Lower lobe of right lung (tissue), 2 donors: ENCODE data around the gene TMC4. TPM values are rescaled to one million over a fixed set of nuclear protein-coding genes. Genes with fewer than 3 reads are reported as not detected.

Experiments
- ATAC-seq, 2 donors: fragments of 200-7000 bp; cut with Tn5 transposase; one replicate each; pipeline ENCODE4 v1.9.1; 2020 to 2022; ENCODE audit warnings: mild to moderate bottlenecking in 2 of 2, moderate library complexity in 2 of 2
- DNase-seq: peaks from one replicate; pipeline ENCODE4 v3.0.0-alpha.2; 2020
- H3K27ac ChIP-seq: fragments of 200-600 bp; one replicate; pipeline ENCODE4 v1.8.0; 2022
- H3K27me3 ChIP-seq: fragments of 200-600 bp; one replicate; pipeline ENCODE4 v1.8.0; 2022; ENCODE audit warnings: low read depth
- H3K36me3 ChIP-seq: fragments of 200-600 bp; one replicate; pipeline ENCODE4 v1.8.0; 2022; ENCODE audit warnings: mild to moderate bottlenecking
- H3K4me1 ChIP-seq: fragments of 200-600 bp; one replicate; pipeline ENCODE4 v1.8.0; 2022
- H3K4me3 ChIP-seq: fragments of 200-600 bp; one replicate; pipeline ENCODE4 v1.8.0; 2022; ENCODE audit warnings: mild to moderate bottlenecking
- H3K9me3 ChIP-seq: fragments of 200-600 bp; one replicate; pipeline ENCODE4 v1.8.0; 2022
- intact Hi-C: fragments of 100-400 bp; cut with DNase I; formaldehyde crosslinking; loops from one replicate; pipeline ENCODE4 v1.11.0; 2022
- total RNA-seq: library from RNA; stranded (reverse); fragmentation: NEBNext Ultra II Directional; extraction: Animal tissue kit (Norgen Biotek cat#: 25700); gene quantifications from one replicate; pipeline ENCODE4 v1.2.1, GENCODE V29; 2021
- TF ChIP-seq, protein P1 (sequence below): fragments of 200-600 bp; IDR thresholded peaks from one replicate; pipeline ENCODE4 v1.8.0; 2022; ENCODE audit warnings: antibody characterized with exemption, mild to moderate bottlenecking
- donor health status: DM: no; HTN: yes; CAD: no; lungs with severe emphysema.

The TMC4 gene
- total RNA-seq, 1 donor from 2014 or later: 57.6 TPM

DNA sequence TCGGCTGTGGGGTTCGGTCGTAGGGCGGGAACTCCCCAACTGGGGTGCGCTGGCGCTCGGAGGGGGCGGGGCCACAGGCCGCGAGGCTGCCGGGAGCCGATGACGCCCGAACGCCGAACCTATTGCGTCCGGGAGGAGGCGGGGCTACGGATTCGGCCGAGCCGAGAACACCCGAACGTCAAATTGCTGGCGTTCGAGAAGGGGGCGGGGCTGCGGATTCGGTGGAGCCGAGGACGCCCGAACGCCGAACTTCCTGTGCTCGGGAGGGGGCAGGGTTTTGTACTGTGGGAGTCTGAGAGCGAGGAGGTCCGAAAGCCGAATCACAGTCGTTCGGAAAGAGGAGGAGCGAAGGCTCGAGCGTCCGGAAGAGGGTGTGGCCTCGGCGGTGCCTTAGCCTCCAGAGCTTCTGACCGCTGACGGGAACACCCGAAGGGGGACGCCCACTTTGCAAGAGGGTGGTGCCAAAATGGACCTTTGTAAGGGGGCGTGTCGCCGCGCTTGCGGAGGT, 17.6 kb upstream of the TMC4 start:
- H3K27me3 ChIP-seq: no peaks in the 10 kb centered on the region
- H3K9me3 ChIP-seq: no peaks in the 10 kb centered on the region
- DNase-seq (peak; percentile 99), ATAC-seq (peak; percentile 82 to 87)
- H3K4me3 ChIP-seq: peak overlapping the region; percentile 94
- peaks cover 20% of the 10 kb centered on the region for H3K4me1 ChIP-seq
- H3K27ac ChIP-seq: peak overlapping the region; percentile 92
- TF ChIP-seq, protein P1, sequence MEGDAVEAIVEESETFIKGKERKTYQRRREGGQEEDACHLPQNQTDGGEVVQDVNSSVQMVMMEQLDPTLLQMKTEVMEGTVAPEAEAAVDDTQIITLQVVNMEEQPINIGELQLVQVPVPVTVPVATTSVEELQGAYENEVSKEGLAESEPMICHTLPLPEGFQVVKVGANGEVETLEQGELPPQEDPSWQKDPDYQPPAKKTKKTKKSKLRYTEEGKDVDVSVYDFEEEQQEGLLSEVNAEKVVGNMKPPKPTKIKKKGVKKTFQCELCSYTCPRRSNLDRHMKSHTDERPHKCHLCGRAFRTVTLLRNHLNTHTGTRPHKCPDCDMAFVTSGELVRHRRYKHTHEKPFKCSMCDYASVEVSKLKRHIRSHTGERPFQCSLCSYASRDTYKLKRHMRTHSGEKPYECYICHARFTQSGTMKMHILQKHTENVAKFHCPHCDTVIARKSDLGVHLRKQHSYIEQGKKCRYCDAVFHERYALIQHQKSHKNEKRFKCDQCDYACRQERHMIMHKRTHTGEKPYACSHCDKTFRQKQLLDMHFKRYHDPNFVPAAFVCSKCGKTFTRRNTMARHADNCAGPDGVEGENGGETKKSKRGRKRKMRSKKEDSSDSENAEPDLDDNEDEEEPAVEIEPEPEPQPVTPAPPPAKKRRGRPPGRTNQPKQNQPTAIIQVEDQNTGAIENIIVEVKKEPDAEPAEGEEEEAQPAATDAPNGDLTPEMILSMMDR: no peak
- intact Hi-C loops: no loop called here
- peaks cover 35% of the 10 kb centered on the region for H3K36me3 ChIP-seq

DNA sequence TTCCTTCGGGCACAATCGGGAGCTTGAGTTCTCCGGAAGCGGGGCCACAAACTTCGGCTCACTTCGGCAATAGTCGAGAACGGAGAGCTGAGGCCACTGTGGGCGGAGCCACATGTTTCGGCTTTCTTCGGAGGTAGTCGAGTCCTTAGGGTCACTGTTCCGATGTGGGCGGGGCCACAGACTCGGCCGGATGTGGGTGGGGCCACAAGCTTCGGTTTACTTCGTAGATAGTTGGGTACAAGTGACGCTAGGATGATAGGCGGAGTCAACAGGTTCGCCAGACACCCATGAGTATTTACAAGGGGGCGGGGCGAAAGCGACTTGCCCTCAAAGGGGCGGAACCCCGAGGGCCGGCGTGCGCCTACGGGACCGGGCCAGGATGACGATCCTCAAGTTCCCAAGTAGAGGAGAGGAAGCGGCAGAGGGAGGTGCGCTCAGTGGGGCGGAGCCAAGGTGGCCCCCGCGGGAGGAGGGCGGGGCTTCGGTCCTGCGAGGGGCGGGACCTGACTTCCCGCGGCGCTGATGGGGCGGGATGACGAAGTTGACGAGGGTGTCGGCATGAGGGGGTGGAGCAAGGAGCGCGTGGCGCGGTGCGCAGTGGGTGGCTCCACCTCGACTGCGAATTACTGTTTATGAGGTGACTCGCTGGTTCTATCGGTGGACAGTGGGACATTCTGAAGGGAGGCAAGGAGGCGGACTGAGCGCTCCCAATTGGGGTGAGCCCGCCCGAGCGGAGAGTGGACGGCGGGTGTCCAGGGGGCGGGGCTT, 17.0 kb upstream of the TMC4 start:
- Histone ChIP-seq H3K27me3 (no peaks in the 10 kb centered on the region), H3K9me3 (no peaks in the 10 kb centered on the region), H3K4me1 (peaks cover 20% of the 10 kb centered on the region), H3K36me3 (peaks cover 29% of the 10 kb centered on the region), H3K4me3 (peak overlapping the region; percentile 94), H3K27ac (peak overlapping the region; percentile 92)
- ATAC-seq: peak; percentile 83 to 89
- TF ChIP-seq, protein P1: no peak
- intact Hi-C loops: no loop called here
- peak; percentile 100 for DNase-seq

DNA sequence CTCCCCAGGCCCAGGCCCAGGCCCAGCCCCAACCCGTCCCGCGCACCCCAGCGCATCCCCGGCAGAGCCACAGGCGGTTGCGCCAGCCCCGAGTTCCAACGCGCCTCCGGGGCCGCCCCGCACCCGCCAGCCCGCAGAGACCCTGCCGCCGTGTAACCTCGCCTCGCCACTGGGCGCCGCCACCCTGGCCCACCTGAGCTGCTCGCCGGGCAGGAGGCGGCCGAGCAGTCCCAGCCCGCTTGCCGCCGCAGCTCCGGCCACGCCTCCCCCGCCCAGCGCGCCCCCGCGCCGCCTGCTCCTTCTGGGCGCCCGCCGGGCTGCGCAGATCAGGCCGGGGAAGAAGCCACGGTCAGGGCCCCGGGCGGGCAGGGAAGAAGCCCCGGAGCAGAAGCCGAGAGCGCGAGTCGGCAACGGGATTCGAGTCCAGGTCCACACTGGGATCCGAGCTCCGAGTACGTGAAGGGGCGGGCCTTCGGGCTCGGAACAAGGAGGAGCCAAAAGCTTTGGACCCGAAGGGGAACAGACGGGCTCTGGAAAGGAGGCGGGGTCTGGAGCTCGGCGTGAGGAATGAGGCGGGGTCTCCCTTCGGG, 16.3 kb upstream of the TMC4 start, which contains the start of gene MBOAT7:
Gene MBOAT7, minus strand, starts transcription at position 436 of the 590 bp plus-strand sequence. CDS start 1,072 bp downstream, outside the sequence.
- peak within 1 kb of the TSS; percentile 92 for H3K27ac ChIP-seq
- ATAC-seq (peak; percentile 3 to 25), DNase-seq (no peak)
- H3K4me1 ChIP-seq: peaks cover 20% of the 10 kb centered on the region
- TF ChIP-seq, protein P1: peak; percentile 43
- H3K9me3 ChIP-seq: no peaks in the 10 kb centered on the region
- H3K36me3 ChIP-seq: peaks cover 23% of the 10 kb centered on the region
- peak within 1 kb of the TSS; percentile 94 for H3K4me3 ChIP-seq
- no peaks in the 10 kb centered on the region for H3K27me3 ChIP-seq
- intact Hi-C loops: no loop called here

DNA sequence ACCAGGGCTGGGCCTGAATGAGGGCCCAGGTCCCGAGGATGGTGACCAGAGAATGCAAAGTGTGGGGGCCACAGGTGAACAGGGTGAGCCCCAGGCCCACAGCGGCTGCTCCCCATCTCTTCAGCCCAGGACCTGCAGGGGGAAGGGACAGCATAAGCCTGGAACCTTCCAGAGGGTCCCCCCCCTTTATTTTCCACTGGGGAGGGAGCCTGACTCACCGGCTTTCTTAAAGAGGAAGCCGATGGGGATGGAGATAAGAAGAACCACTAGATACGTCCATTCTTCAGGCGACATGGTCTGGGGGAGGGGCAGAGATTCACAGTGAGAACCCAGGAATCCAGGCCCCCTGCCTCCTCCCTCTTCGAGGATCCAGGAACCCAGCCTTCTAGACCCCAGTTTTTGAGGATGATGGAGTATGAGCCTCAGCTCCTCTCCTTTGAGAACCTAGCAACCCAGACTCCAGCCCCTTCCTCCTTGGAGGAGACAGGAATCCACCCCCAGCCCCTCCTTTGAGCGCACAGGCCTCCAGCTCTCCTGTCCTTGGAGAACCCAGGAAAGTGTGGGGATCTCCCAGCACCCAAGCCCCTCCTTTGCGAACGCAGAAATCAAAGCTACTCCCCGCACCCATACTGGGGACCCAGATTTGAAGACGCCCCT, 15.4 kb upstream of the TMC4 start:
- H3K4me3 ChIP-seq: peak overlapping the region; percentile 94
- H3K4me1 ChIP-seq: peaks cover 20% of the 10 kb centered on the region
- H3K36me3 ChIP-seq: peaks cover 17% of the 10 kb centered on the region
- DNase-seq: peak; percentile 50
- no peak for ATAC-seq
- H3K27ac ChIP-seq: peak overlapping the region; percentile 92
- H3K9me3 ChIP-seq: no peaks in the 10 kb centered on the region
- TF ChIP-seq, protein P1: no peak
- H3K27me3 ChIP-seq: no peaks in the 10 kb centered on the region
- intact Hi-C loops: no loop called here

DNA sequence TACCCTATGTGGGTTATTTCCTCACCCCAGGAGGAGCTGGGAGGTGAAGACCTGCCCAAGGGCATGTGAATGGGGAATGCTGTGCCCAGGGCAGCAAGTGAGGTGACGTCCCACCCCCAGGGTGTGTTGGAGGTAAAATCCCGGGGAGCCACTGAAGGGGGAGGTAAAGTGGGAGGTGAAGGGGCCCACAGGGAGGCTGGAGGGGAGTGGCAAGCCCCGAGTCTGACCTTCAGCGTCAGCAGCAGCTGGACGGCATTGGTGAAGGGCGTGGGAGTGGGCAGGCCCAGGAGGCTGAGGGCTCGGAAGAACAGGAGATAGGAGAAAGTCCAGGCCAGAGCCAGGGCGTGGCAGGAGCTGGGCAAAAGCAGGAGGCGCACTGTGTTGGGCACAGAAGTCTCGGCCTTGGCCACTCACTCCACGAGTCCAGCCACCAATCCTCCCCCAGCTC, 14.0 kb upstream of the TMC4 start:
- H3K4me3 ChIP-seq: no peak overlapping the region
- intact Hi-C loops: no loop called here
- H3K27me3 ChIP-seq: no peaks in the 10 kb centered on the region
- H3K9me3 ChIP-seq: no peaks in the 10 kb centered on the region
- H3K27ac ChIP-seq: no peak overlapping the region
- peaks cover 15% of the 10 kb centered on the region for H3K4me1 ChIP-seq
- peaks cover 9% of the 10 kb centered on the region for H3K36me3 ChIP-seq
- ATAC-seq (no peak), DNase-seq (peak; percentile 46)
- TF ChIP-seq, protein P1: no peak
